Epithelial cell of esophagus (primary cell): Measurements from ENCODE around the gene ADAMTSL5.

Experiments
- DNase-seq: peaks from one replicate; pipeline ENCODE4 v3.0.0; 2010; ENCODE audit warnings: low read depth
- H3K4me3 ChIP-seq: 2 replicates; pipeline ENCODE4 v1.5.1; 2011; ENCODE audit warnings: mild to moderate bottlenecking, low read length, control low read depth
- CTCF ChIP-seq: IDR thresholded peaks from 2 replicates; pipeline ENCODE4 v1.5.1; 2011; ENCODE audit warnings: low read depth, mild to moderate bottlenecking, low read length, control low read depth, inconsistent platforms; ENCODE audit not compliant: insufficient read depth; ENCODE audit errors: missing control alignments

ADAMTSL5 gene

GRCh38 chr19:1518471-1518870, 5.7 kb upstream of the ADAMTSL5 start:
- TF ChIP-seq CTCF = no peak
- DNase-seq = no peak
- H3K4me3 ChIP-seq = no peak overlapping the region

- no peak for DNase-seq
- no peak overlapping the region for H3K4me3 ChIP-seq
- no peak for TF ChIP-seq CTCF
Observed at GRCh38 chr19:1516395-1516753, 3.6 kb upstream of the ADAMTSL5 start.

GRCh38 chr19:1514986-1515721, 2.3 kb upstream of the ADAMTSL5 start:
- H3K4me3 ChIP-seq = no peak overlapping the region
- DNase-seq = no peak
- no peak for TF ChIP-seq CTCF

- TF ChIP-seq CTCF = no peak
- no peak overlapping the region for H3K4me3 ChIP-seq
- no peak for DNase-seq
Observed at GRCh38 chr19:1514295-1514661, 1.5 kb upstream of the ADAMTSL5 start.

GRCh38 chr19:1513499-1514294, 878 bp upstream of the ADAMTSL5 start:
- peak; percentile 76 for DNase-seq
- H3K4me3 ChIP-seq = peak overlapping the region; percentile 47
- TF ChIP-seq CTCF = peak; percentile 74

- DNase-seq = no peak
- no peak for TF ChIP-seq CTCF
- peak overlapping the region; percentile 10 for H3K4me3 ChIP-seq
Observed at GRCh38 chr19:1511318-1512317, 1.2 kb downstream of the ADAMTSL5 start.
